ENCODE results near the gene BACE1. TPM values are rescaled to one million over a fixed set of nuclear protein-coding genes. Genes with fewer than 3 reads are reported as not detected.
A peak's percentile ranks its signal among the peaks of the same experiment; 100 is the strongest.
"Not testable (repeated sequence)": the region's sequence is repeated elsewhere in the genome, so short reads cannot be mapped to it uniquely, and the experiment has no call there.

Gene BACE1
- polyA plus RNA-seq, 1 of the 3 experiments (the other 2 are of a cell fraction) = 37.8 TPM

GRCh38 chr11:117273550-117274289, 42.3 kb downstream of the BACE1 start (continued):
- TF ChIP-seq PBX3 (IDR thresholded peaks at IDR 0.05) (peak; percentile 87), YY1 (IDR thresholded peaks at IDR 0.05; ENCODE audit: low read depth) (no peak), USF2 (IDR thresholded peaks at IDR 0.05; ENCODE audit: borderline replicate concordance, low read depth, low read length) (no peak), NFIC (IDR thresholded peaks at IDR 0.05; ENCODE audit: borderline replicate concordance) (no peak), GABPA (IDR thresholded peaks at IDR 0.05; ENCODE audit: low read depth) (no peak), CHD2 (IDR thresholded peaks at IDR 0.05; ENCODE audit: low read length, partially characterized antibody) (no peak), MXI1 (IDR thresholded peaks at IDR 0.05; ENCODE audit: low read depth, low read length) (no peak), RCOR1 (IDR thresholded peaks at IDR 0.05; ENCODE audit: low read length) (no peak), REST (IDR thresholded peaks at IDR 0.05; ENCODE audit: low read depth, low read length) (no peak), SIN3A (IDR thresholded peaks at IDR 0.05; ENCODE audit: borderline replicate concordance, low read depth, low read length) (no peak), IRF3 (IDR thresholded peaks at IDR 0.05; ENCODE audit: low read depth, low read length) (no peak)

- POLR2A ChIA-PET; H3K79me2 ChIP-seq (ENCODE audit: insufficient read depth); H3K4me2 ChIP-seq; H3K27me3 ChIP-seq (ENCODE audit: insufficient read depth); H3K27ac ChIP-seq (ENCODE audit: low read depth in 2 of 2, low read length in 1 of 2); H3K4me3 ChIP-seq (ENCODE audit: low read depth in 2 of 2, low read length in 1 of 2); H2AFZ ChIP-seq (ENCODE audit: low read depth); H3K4me1 ChIP-seq (ENCODE audit: control insufficient read depth in 1 of 2, insufficient read depth in 2 of 2, low read depth in 1 of 2, low read length in 1 of 2); H3K9me2 ChIP-seq; DNase-seq; H3K9me3 ChIP-seq; H4K20me1 ChIP-seq (ENCODE audit: insufficient read depth); H3K9ac ChIP-seq: not testable (repeated sequence)
- peaks cover 35% of the 10 kb centered on the region for H3F3A ChIP-seq (replicated peaks; ENCODE audit: insufficient read depth)
- CTCF ChIA-PET = interaction anchor here (1.4 kb wide), 1 partner anchor 10 kb away, joined by 5 read pairs; no protein-coding TSS in a partner anchor
- H3K36me3 ChIP-seq (replicated peaks in 1 of 2; ENCODE audit: control insufficient read depth in 1 of 2, insufficient read depth in 2 of 2, low read length in 1 of 2) = peaks cover 0 to 15% of the 10 kb centered on the region in 2 experiments
- 98% methylated on average over 5 of the region's 5 CpGs for WGBS (ENCODE audit: low lambda C conversion rate)
These were observed 43.9 kb downstream of the BACE1 start for GRCh38 chr11:117272175-117272574.

Measured in SK-N-SH (cell line).